Stimulated activated CD4-positive, alpha-beta T cell treated with anti-CD3 and anti-CD28 coated beads, Interleukin-15, amount 100 ng/mL, for 24 hours (primary cell): ENCODE measurements around the gene CSRP3.
A peak's percentile ranks its signal among the peaks of the same experiment; 100 is the strongest.

Experiments
- DNase-seq: peaks from one replicate; pipeline ENCODE4 v3.0.0-alpha.2; 2020

Gene CSRP3

GRCh38 chr11:19201737-19202605 lies at the start of gene CSRP3:
CSRP3 (minus strand) TSS chr11:19201983; CDS start chr11:19192448, 9,535 bp downstream.
- DNase-seq, result no peak

DNA sequence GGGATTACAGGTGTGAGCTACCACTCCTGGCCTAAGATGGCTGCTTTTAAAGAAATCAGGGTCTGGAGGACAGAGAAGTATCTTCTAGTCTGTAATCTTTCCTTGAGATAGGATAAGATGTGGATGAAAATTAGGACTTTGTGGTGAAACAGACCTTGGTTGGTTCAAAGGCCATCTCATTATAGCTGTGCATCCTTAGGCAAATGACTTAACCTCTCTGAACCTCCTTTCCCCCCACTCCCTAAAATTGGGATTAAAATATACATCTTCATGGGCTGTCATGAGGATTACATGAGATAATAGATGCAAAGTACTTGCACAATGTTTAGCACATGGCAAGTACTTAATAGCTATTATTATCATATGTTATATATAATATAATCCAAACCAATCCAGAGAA lies 49.8 kb upstream of the CSRP3 start:
- no peak for DNase-seq

DNA sequence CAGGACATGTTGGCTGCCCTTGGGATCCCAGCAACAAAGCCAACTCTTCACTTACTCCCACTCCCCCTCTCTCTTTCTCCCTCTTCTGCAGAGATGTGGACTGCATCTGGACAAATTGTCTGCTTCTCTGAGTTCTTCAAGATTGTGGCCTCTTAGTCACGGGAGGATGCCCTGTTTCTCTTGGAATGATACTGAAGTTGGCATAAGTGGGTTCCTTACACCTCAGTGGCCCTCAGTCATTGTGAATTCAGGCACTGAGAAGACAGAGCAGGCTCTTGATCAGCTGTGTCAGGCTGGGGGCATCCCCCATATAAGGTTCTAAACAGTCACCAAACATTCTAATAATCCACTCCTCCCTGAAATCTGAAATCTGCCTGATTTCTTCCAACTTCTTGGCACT lies 45.0 kb upstream of the CSRP3 start:
- no peak for DNase-seq

- no peak for DNase-seq
Measured at GRCh38 chr11:19245351-19245750, 43.6 kb upstream of the CSRP3 start.

DNA sequence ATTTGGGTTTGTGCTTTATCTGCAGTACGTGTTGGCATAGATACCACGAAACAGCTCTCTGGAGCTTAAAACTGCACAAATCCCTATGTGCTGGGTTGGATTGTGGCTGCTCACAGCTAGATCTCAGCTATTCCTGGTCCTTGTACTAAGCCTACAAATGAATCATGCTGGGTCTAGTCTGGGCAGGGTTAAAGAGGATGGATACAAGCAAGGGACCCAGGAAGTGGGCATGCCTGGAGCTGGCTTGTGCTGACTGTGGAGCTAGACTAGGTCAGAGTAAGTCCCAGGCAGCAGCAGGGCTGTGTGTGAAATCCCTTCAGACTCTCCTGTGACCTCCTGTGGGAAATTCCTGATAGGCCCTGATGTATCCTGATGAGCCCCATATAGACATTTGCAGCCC lies 42.8 kb upstream of the CSRP3 start:
- no peak for DNase-seq

DNA sequence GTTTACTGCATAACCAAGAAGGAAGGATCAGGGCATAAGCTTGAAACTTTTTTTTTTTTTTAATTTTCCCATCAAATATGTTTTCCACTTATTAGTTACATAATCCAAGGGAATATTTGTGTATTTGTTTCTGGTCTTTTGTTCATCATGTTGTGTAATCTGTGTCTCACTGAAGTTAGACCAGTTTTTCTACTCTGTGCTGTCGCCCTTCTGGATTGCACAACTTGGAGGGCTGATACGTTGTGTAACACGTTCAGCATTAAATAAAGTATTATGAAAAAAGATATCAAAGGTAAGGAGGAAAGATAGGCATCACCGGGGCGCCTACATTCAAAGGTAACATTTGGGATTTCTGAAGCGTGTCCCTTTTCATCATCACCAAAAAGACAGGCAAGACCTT lies 42.3 kb upstream of the CSRP3 start:
- DNase-seq, result no peak

GRCh38 chr11:19243613-19244012 lies 41.8 kb upstream of the CSRP3 start:
- DNase-seq, result no peak

DNA sequence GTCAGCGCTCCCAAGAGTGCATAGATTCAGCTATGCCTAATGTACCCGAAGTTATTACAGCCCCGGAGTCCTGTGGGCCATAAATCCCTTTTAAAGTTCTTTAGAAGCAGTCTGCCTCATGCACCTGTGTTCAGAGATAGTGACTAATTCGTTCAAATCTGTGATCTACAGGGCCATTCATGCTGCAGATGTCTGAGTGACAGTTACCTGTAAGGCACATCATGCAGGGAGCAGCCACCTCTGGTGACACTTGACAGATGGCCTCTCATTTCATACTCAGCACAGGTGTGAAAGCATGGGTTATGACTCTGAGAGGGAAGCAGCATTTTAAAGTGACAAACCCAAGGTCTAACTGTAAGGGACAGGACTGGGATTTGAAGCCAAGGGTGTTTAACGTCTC lies 41.4 kb upstream of the CSRP3 start:
- no peak for DNase-seq

GRCh38 chr11:19242179-19242932 lies 40.6 kb upstream of the CSRP3 start:
- DNase-seq, result peak; percentile 24

DNA sequence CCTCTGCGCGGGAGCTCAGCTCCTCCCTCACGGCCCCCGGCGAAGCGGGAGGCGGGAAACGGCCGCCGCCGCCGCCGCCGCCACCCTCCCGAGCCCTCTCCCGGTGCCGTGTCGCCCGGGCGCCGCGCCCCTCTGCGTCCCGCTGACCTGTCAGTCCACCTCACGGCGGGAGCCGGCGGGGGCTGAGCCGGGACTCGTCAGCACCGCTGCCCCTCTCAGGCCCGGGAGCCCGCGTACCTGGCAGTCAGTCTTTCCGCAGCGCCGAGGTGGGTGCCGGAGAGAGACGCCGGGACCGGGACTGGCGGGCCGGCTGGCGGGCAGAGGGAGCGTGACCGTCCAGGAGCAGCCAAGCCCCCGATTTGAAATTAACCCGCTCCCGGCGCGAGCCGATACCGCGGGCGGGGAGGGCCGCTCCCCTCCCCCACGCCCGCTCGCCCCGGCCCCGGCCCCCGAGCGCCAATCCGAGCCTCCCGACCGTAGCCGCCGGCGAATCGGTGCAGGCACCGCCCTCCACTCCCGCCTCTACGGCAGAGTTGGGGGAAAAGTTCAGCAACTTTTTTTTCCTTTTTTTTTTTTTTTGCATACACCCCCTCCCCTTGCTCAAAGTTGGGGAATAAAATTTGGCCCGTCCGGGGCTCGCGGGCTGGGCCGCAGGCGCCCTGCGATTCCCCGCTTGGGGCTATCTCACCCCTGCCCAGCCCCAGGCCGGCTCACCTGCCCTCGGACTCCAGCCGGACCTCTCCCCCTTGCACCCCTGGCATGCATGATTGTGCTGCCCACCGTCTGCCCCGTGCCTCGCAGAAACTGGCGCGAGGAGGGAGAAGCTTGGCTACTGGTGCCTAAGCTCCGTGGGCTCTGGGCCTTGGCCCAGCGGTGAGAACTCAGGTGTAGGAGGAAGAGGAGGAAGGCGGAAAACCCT lies 39.7 kb upstream of the CSRP3 start:
- DNase-seq, result peak; percentile 77

GRCh38 chr11:19240420-19241259 lies 38.9 kb upstream of the CSRP3 start, which contains the start of gene E2F8:
E2F8 (minus strand) TSS chr11:19240945; CDS start chr11:19240121, 824 bp downstream.
- DNase-seq, result peak; percentile 96

DNA sequence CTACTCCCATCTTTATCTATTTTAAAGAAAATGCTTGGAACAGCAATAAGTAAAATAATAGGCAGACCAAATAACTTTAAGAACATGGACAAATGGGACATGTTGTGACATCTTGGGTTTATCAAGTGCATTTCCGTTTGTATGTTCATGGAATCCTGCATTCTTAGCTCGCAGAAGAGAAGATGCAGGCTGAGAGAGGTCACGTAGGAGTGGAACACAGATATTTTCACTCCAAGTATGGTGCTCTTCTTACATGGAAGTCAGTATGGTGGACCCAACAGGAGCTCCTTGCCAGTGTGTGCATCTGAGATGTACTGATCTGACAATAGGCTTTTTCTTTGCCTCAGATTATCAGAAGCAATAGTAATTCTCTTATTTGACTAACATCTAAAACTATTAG lies 37.3 kb upstream of the CSRP3 start:
- no peak for DNase-seq

DNA sequence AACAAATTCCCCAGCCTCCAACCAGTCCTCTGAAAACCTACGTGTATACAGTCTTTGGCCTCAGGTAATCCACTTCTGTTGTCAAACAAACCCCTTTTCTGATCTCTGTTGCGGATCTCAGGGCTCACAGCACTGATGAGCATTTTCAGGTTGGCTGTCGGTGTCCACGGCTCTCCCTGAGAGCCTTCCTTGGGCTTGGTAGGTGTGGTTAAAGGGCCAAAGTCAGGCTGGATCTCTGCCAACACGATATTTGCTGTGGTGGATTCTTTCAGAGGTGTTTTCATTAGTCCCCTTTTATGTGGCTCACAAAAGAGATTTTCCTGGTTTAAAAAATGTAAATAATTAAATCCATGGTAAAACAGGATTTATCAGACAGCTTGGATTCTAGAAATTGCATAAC lies 36.0 kb upstream of the CSRP3 start:
- DNase-seq, result no peak

DNA sequence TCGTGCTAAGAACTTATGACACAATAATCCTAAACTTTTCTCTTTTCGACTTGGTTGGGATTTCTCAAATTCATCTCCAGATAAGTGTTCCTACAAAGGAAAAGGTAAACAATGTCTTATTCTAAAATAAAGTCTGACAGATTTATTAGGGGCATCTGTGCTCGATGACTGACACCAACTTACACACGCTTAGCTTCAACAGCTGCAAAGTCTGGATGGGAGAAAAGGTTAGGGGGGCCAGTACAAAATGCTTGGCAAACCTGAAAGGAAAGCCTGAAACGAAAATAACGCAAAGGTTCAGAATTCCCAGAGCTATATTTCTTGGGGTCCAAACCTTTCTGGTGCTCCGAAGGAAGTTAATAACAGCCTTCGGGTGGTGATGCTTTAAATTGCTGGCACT lies 35.6 kb upstream of the CSRP3 start:
- no peak for DNase-seq

DNA sequence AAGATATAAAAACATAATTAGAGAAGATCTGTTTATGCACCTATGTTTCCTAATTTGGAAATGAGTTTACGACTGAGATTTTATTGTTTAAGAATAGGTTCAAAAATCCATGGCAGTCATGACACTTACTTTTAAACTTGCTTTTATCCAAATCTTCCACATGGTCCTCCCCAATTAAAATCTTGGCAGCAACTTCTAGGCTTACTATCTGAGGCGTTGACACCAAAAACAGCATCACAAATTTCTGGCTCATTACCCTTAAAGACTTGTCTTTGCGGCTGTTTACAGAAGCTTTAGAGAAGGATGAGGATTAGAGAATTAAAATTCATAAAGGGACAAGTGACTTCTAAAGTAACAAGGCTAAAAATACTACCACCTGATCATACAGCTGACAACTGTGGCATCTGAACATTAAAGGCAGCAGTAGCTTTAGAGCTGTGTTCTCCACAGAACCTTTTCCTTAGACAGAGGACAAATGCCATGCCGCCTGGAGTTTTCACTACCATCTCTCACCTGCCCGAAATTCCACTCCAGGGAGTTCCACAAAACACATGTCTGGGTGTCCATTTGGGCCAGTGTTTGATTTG lies 32.5 kb upstream of the CSRP3 start:
- DNase-seq, result no peak

DNA sequence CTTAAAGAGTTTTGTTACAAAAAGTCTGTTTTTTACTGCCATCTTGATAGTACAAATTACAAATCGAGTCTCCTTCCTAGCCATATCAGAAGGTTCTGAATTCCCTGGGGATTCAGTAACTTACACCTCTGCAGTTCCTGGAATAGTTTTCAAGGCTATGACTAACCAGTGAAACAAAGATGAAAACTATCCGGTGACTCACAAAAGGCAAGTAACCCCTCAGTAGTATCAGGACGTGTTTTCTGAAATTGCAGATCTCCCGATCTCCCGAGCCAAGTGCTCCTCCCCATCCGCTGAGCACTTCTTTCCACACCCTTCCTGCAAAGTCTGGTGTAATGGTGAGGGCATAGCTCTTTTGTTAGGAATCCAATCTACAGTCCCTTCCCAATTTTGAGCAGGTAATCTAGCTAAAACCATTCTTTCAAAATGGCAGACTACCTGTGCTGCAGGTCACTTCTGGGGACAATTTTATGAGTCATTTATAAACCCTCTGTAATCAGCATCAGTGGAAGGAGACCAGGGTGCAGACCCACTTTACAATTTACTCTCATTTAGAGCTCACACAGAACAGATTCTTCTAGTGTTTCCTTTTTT lies 31.2 kb upstream of the CSRP3 start:
- DNase-seq, result no peak

DNA sequence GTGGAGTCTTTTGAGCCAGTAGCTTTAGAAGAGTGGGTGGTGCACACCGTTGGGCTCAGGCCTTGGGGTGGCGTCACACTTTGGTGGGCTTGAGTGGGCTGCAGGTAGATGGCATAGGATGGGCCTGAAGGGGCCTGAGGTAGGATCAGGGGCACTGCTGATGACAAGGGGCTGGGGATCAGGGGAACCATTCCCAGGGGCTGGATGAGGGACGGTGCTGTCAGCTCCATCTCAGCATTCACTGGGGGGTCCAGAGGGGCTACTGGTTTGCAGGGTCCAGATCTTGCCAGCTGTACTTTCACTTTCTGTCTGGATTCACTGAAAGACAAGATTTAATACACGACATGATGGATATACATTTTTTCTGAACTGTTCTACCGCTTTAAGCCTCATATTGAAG lies 27.9 kb upstream of the CSRP3 start:
- DNase-seq, result no peak

GRCh38 chr11:19228968-19229367 lies 27.2 kb upstream of the CSRP3 start:
- DNase-seq, result no peak

DNA sequence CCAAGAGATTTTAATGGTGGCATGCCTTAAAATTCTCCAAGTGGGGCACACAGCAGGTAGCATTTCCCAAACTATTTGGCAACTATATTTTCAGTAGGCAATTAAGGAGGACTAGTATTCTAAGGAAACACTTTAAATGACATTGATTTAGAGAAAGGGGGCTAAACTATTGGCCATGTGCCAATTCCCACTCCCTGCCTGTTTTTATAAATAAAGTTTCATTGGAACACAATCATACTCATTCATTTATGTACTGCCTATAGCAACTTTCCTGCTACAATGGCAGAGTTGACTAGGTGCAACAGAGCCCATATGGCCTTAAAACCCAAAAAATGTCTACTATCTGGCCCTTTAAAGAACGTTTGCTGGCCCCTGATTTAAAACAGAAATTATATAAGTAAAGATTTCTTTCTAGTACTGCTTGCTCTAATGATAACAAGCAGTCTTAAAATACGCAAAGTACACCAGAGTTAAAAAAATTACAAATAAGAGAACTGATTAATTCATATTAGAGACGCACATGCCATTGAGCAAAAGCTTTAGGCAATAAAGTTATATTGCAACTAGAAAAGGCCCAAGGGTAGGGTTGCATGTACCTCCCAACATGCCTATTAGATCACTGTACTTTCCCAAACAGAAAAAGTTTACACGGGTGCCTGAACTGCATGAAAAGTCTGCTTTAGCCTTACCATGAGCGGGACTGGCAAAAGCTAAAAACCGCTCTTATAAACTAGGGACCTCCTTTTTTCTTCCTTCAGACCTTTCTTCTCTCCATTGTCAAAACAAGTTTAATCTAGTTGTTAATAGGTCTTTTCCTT lies 24.8 kb upstream of the CSRP3 start:
- no peak for DNase-seq

DNA sequence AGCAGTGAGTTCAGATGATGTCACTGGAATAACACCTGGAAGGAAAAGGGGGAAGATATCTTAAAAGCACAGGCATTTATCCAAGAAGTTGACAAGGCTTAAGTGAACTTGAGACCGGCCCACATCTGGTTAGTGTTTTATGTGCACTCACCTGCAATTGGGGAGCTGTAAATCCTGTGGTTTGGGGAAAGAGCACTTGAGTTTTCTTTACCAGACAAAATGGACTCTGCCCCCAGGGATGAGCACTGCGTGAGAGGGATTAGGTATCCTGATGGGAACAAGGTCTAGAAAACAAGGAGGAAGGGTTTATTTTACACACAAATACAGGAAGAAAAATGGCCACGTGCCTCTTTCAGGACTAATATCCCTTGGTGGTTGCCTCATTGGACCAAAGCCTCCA lies 23.8 kb upstream of the CSRP3 start:
- no peak for DNase-seq
